Kidney (tissue), 14 donors: Measurements from ENCODE around the gene FETUB. TPM values are rescaled to one million over a fixed set of nuclear protein-coding genes. Genes with fewer than 3 reads are reported as not detected.
"Not testable (repeated sequence)": the region's sequence is repeated elsewhere in the genome, so short reads cannot be mapped to it uniquely, and the experiment has no call there.

Experiments
- DNase-seq, 5 donors: peaks; one replicate each; pipeline ENCODE4 v3.0.0-alpha.2; 2013 to 2020
- FAIRE-seq: peaks from 2 replicates; lab custom pipeline; 2012; peaks lifted over from hg19 to GRCh38; lab: Jason Lieb, UNC
- H3K27ac ChIP-seq, 2 donors: one replicate each; pipeline ENCODE4 v1.7.0; 2013; ENCODE audit warnings: low read depth in 2 of 2, low read length in 2 of 2, inconsistent platforms in 1 of 2
- H3K27me3 ChIP-seq: one replicate; pipeline ENCODE4 v1.7.1; 2013; ENCODE audit warnings: low read length, inconsistent platforms; ENCODE audit not compliant: control insufficient read depth, insufficient read depth
- H3K36me3 ChIP-seq, 3 donors: one replicate each; pipeline versions ENCODE4 v1.7.0 to v1.7.1; 2013; ENCODE audit warnings: low read length in 3 of 3, control low read depth in 1 of 3, inconsistent platforms in 1 of 3; ENCODE audit not compliant: insufficient read depth in 3 of 3, control insufficient read depth in 2 of 3
- H3K4me1 ChIP-seq, 3 donors: one replicate each; pipeline versions ENCODE4 v1.7.0 to v1.7.1; 2013; ENCODE audit warnings: low read length in 3 of 3, inconsistent platforms in 1 of 3, low read depth in 1 of 3; ENCODE audit not compliant: control insufficient read depth in 2 of 3, insufficient read depth in 2 of 3
- H3K4me3 ChIP-seq, 3 donors: one replicate each; pipeline versions ENCODE4 v1.7.0 to v1.8.1; 2013; ENCODE audit warnings: low read length in 3 of 3, control low read depth in 1 of 3, inconsistent platforms in 1 of 3
- H3K9ac ChIP-seq, 3 donors: one replicate each; pipeline versions ENCODE4 v1.7.0 to v1.7.1; 2013; ENCODE audit warnings: low read length in 3 of 3, control low read depth in 1 of 3, inconsistent platforms in 1 of 3
- H3K9me3 ChIP-seq, 3 donors: one replicate each; pipeline versions ENCODE4 v1.7.0 to v1.7.1; 2013; ENCODE audit warnings: low read length in 3 of 3, control low read depth in 1 of 3, inconsistent platforms in 1 of 3; ENCODE audit not compliant: control insufficient read depth in 2 of 3, insufficient read depth in 1 of 3
- CTCF ChIP-seq: IDR thresholded peaks from 3 replicates; pipeline ENCODE4 v1.5.1; 2012; ENCODE audit warnings: mild to moderate bottlenecking, moderate library complexity, borderline replicate concordance; ENCODE audit not compliant: insufficient read depth; ENCODE audit errors: extremely low read depth
- intact Hi-C: fragments of 100-400 bp; cut with DNase I; formaldehyde crosslinking; loops from one replicate; pipeline ENCODE4 v1.11.1; 2022
- polyA plus RNA-seq: library from polyadenylated mRNA; stranded (reverse); fragments of 350-450 nt; fragmentation: Illumina TruSeq; extraction: RNeasy Lipid Tissue Mini Kit (QIAGEN cat#74804); gene quantifications from one replicate; pipeline ENCODE4 v1.2.3, GENCODE V29; 2014; ENCODE audit warnings: low read depth, low replicate concordance; ENCODE audit not compliant: insufficient read depth
- total RNA-seq: library from RNA; stranded (reverse); fragmentation: NEBNext Ultra II Directional; extraction: Animal tissue kit (Norgen Biotek cat#: 25700); gene quantifications from one replicate; pipeline ENCODE4 v1.2.1, GENCODE V29; 2021
- donor health status: control.
- donor health status: control.
- donor health status: control.
- donor health status: control.
- donor health status: control.
- donor health status: DM: yes; HTN: yes; CAD: no.
- donor health status: Normal renal cell carcinoma (clear cell type).

The FETUB gene
- total and polyA plus RNA-seq, 2 donors from 2014 or later: not detected

- Histone ChIP-seq H3K9me3 (no peaks in the 10 kb centered on the region), H3K27ac (no peak overlapping the region), H3K4me3 (no peak overlapping the region), H3K36me3 (no peaks in the 10 kb centered on the region), H3K9ac (no peak overlapping the region), H3K4me1 (peaks cover 0 to 6% (median 0%) of the 10 kb centered on the region in 3 donors), H3K27me3 (no peaks in the 10 kb centered on the region)
- FAIRE-seq: no peak
- intact Hi-C loops: no loop called here
- no peak for TF ChIP-seq CTCF
- no peak for DNase-seq
Measured at GRCh38 chr3:186680869-186681268, 40.7 kb downstream of the FETUB start.

GRCh38 chr3:186682812-186683211, 42.6 kb downstream of the FETUB start:
- DNase-seq (no peak), FAIRE-seq (no peak)
- no peaks in the 10 kb centered on the region for H3K36me3 ChIP-seq
- H3K4me3 ChIP-seq: no peak overlapping the region
- no peak for TF ChIP-seq CTCF
- no peak overlapping the region for H3K9ac ChIP-seq
- no peaks in the 10 kb centered on the region for H3K27me3 ChIP-seq
- H3K9me3 ChIP-seq: no peaks in the 10 kb centered on the region
- H3K27ac ChIP-seq: no peak overlapping the region
- intact Hi-C loops: no loop called here
- H3K4me1 ChIP-seq: peaks cover 0 to 6% (median 0%) of the 10 kb centered on the region in 3 donors

- Histone ChIP-seq H3K36me3 (no peaks in the 10 kb centered on the region), H3K9me3 (no peaks in the 10 kb centered on the region), H3K27me3 (no peaks in the 10 kb centered on the region), H3K27ac (no peak overlapping the region), H3K4me3 (no peak overlapping the region), H3K4me1 (peaks cover 0 to 6% (median 0%) of the 10 kb centered on the region in 3 donors), H3K9ac (no peak overlapping the region)
- FAIRE-seq (no peak), DNase-seq (no peak)
- no peak for TF ChIP-seq CTCF
- intact Hi-C loops: no loop called here
Measured at GRCh38 chr3:186683979-186684378, 43.8 kb downstream of the FETUB start.

- intact Hi-C loops, H3K9ac ChIP-seq, H3K27me3 ChIP-seq, FAIRE-seq, DNase-seq, H3K4me1 ChIP-seq, H3K9me3 ChIP-seq, H3K27ac ChIP-seq, H3K36me3 ChIP-seq, H3K4me3 ChIP-seq: not testable (repeated sequence)
Measured at GRCh38 chr3:186686475-186686874, 46.3 kb downstream of the FETUB start.
